ENCODE data around the gene MEOX2. TPM values are rescaled to one million over a fixed set of nuclear protein-coding genes. Genes with fewer than 3 reads are reported as not detected.

Gene MEOX2
- total RNA-seq, 2 experiments from 2014 or later, result not detected

DNA sequence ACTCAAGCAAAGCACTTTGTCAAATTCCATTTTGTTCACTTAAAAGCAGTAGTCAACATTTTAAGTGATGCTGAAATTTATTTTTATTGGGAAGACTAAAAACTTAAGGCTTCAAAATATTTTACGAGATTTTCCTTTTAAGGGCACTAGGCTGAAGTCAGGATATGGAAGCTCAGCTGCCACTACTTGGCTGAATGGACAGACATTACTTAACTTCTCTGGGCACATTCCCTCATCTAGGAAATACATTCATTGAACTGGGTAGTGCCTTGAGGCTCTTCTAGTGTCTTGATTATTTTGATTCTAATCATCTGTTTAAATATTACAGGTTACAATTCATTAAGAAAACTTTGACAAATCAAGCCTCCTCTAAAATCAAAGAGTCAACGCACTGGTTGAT, 11.1 kb downstream of the MEOX2 start:
- DNase-seq, result no peak
- intact Hi-C loops (cut with micrococcal nuclease), result no loop called here
- Mint-ChIP-seq H3K36me3 (ENCODE audit: low read depth) (no peaks in the 10 kb centered on the region), H3K27ac (no peak overlapping the region), H3K27me3 (ENCODE audit: low read depth) (no peaks in the 10 kb centered on the region), H3K4me3 (no peak overlapping the region), H3K4me1 (ENCODE audit: low read depth) (no peaks in the 10 kb centered on the region), H3K9me3 (peaks cover 5% of the 10 kb centered on the region)
- CTCF ChIA-PET, result no interaction called here

DNA sequence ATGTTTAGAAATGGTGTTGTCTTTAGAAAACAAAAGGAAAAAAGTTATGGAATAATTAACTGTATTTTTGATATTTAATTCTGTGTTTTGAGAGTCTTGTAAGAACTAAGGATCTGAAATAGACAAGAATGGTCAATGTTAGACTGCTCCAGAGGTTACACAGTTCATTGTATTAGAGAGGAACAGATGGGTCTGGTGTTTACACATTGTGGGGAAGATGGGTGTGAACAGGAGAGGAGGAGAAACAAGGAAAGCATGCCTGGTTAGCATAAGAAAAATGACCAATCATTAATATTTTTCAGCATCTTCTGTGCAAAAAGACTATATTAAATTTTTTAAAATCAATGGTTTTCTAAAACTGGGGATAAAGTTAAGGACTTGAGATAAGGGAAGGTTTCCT, 11.9 kb downstream of the MEOX2 start:
- H3K4me3 Mint-ChIP-seq, result no peak overlapping the region
- CTCF ChIA-PET, result no interaction called here

DNA sequence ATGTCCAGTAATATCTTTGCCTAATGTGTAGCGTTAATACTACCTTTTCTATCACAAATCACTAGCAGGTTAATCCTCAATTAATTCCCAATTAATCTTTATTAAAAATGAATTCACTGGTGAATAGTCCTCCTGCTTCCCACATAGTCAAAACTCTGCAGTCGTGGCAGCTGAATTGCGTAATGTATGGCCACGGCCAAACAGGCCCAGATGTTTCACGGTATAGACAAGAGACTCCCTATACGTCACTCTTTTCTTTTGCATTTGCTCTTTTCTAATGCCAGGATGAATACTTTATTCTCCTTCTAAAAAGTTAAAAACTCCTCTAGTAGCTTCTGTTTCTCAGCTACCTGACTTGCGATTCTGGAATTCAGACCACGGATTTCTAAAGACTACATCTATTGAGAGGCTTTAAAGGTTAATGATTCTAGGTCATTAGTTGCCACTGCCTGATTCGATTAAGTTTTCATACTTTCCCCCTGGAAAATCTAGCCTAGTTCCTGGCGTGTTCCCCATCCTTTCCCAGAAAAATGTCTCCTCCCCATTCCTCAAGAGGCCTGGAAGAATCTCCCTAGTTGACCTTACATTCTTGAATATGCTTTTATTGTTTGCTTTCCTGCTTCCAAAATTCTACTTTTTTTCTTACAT, 16.9 kb downstream of the MEOX2 start:
- no peaks in the 10 kb centered on the region for H3K4me1 Mint-ChIP-seq (ENCODE audit: low read depth)
- CTCF ChIA-PET, result no interaction called here

More for the DNA sequence above, 11.9 kb downstream of the MEOX2 start:
- intact Hi-C loops (cut with micrococcal nuclease), result no loop called here
- Mint-ChIP-seq H3K4me1 (ENCODE audit: low read depth) (no peaks in the 10 kb centered on the region), H3K36me3 (ENCODE audit: low read depth) (no peaks in the 10 kb centered on the region), H3K27me3 (ENCODE audit: low read depth) (no peaks in the 10 kb centered on the region), H3K9me3 (peaks cover 8% of the 10 kb centered on the region), H3K27ac (no peak overlapping the region)
- DNase-seq, result no peak

DNA sequence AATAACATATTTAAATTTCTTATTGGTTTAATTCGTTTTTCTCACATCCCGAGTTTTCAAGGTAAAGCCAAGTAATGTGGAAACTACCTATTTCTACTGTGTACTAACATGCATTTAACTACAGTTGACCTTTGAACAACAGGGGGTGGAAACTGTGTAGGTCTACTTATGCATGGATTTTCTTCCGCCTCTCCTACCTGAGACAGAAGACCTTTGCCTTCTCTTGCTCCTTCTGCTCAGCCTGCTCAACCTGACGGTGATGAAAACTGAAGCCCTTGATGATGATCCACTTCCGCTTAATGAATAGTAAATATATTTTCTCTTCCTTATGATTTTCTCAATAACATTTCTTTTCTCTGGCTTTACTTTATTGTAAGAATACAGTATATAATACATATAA, 18.5 kb downstream of the MEOX2 start:
- CTCF ChIA-PET, result no interaction called here
- DNase-seq, result no peak
- no peaks in the 10 kb centered on the region for H3K36me3 Mint-ChIP-seq (ENCODE audit: low read depth)
- no peak overlapping the region for H3K27ac Mint-ChIP-seq
- intact Hi-C loops (cut with micrococcal nuclease), result no loop called here
- H3K4me3 Mint-ChIP-seq, result no peak overlapping the region
- no peaks in the 10 kb centered on the region for H3K27me3 Mint-ChIP-seq (ENCODE audit: low read depth)
- H3K9me3 Mint-ChIP-seq, result peaks cover 4% of the 10 kb centered on the region
- no peaks in the 10 kb centered on the region for H3K4me1 Mint-ChIP-seq (ENCODE audit: low read depth)

More for the DNA sequence above, 16.9 kb downstream of the MEOX2 start:
- intact Hi-C loops (cut with micrococcal nuclease), result no loop called here
- Mint-ChIP-seq H3K27me3 (ENCODE audit: low read depth) (no peaks in the 10 kb centered on the region), H3K9me3 (peaks cover 6% of the 10 kb centered on the region), H3K27ac (no peak overlapping the region), H3K36me3 (ENCODE audit: low read depth) (no peaks in the 10 kb centered on the region), H3K4me3 (no peak overlapping the region)
- DNase-seq, result no peak

DNA sequence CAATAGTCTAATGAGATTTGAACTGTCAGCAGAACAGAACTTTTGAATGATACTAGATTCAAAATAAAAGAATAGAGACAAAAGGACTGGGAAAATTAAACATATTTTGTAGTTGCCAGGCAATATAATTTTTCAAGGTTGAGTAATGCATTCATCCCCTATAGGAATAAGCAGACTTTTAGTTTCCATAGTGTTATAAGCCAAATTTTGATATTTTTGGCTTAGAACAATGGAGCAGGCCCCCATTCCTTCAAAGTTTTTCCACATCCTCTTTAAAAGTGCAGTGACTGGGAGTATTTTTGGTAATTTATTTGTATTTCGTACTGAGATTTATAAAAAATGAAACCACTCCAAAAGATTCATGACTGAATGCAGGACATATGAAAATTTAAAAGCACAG, 24.0 kb downstream of the MEOX2 start:
- Mint-ChIP-seq H3K4me1 (ENCODE audit: low read depth) (no peaks in the 10 kb centered on the region), H3K27ac (no peak overlapping the region)

DNA sequence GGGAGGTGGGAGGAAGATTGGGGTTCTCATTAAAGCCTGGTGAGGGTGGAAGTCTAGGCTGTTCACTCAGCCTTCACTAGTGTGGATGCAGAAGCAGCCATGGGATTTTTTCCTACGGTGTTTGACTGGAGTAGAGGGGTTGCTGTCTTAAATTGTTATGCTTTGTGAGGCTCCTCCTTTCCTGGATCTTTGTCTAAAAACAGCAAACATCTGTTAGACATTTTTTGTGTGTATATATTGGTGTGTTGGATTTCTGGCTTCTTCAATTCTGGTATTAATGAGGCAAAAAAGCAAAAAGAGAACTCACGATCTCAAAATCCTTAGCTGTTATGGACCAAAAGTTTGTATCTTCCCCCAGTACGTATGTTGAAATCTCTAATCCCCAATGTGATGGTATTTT, 28.2 kb downstream of the MEOX2 start:
- no peak overlapping the region for H3K4me3 Mint-ChIP-seq
- H3K36me3 Mint-ChIP-seq (ENCODE audit: low read depth), result no peaks in the 10 kb centered on the region
- H3K27ac Mint-ChIP-seq, result no peak overlapping the region
- no peaks in the 10 kb centered on the region for H3K27me3 Mint-ChIP-seq (ENCODE audit: low read depth)
- no peaks in the 10 kb centered on the region for H3K4me1 Mint-ChIP-seq (ENCODE audit: low read depth)
- H3K9me3 Mint-ChIP-seq, result peaks cover 4% of the 10 kb centered on the region
- intact Hi-C loops (cut with micrococcal nuclease), result no loop called here
- CTCF ChIA-PET, result no interaction called here
- DNase-seq, result no peak

More for the DNA sequence above, 24.0 kb downstream of the MEOX2 start:
- Mint-ChIP-seq H3K4me3 (no peak overlapping the region), H3K27me3 (ENCODE audit: low read depth) (no peaks in the 10 kb centered on the region), H3K9me3 (no peaks in the 10 kb centered on the region), H3K36me3 (ENCODE audit: low read depth) (no peaks in the 10 kb centered on the region)
- CTCF ChIA-PET, result no interaction called here
- DNase-seq, result no peak
- intact Hi-C loops (cut with micrococcal nuclease), result no loop called here

DNA sequence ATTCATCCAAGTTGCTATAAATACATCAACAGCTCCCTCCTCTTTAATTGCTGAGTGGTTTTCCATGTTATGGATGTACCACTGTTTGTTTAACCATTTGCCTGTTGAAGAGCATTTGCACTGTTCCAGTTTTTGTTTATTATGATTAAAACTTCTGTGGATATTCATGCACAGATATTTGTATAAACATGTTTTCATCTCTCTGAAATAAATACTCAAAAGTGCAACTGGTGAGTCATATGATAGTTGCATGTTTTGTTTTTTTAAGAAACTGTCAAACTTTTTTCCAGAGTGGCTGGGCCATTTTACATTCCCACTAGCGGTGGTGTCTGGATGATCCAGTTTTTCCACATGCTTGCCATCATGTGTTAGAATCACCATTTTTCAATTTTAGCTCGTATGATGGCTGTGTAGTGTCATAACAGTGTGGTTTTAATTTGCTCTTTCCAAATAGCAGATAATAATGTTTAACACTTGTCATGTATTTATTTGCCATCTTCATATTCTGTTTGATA, 33.6 kb downstream of the MEOX2 start:
- Mint-ChIP-seq H3K36me3 (ENCODE audit: low read depth) (no peaks in the 10 kb centered on the region), H3K4me1 (ENCODE audit: low read depth) (no peaks in the 10 kb centered on the region), H3K9me3 (peaks cover 6% of the 10 kb centered on the region), H3K4me3 (no peak overlapping the region), H3K27me3 (ENCODE audit: low read depth) (no peaks in the 10 kb centered on the region), H3K27ac (no peak overlapping the region)
- intact Hi-C loops (cut with micrococcal nuclease), result no loop called here
- CTCF ChIA-PET, result no interaction called here
- no peak for DNase-seq

DNA sequence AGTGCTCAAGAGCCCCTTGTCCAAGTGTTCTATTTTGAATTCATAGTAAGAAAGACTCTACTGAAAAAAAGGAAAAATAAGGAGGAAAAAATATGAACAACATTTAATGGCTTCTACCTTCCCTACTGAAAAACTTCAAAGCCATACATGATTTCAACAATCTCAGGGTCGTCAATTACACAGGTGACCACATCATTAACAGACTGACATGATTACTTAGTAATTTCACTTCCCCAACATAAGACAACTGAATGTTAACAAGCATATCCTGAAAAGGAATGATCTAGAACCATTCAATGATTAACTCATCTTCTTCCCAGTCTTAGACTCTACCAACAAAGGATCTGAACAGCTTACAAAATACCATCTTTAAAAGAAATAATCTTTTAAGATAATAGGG, 34.8 kb downstream of the MEOX2 start:
- H3K4me1 Mint-ChIP-seq (ENCODE audit: low read depth), result no peaks in the 10 kb centered on the region
- no peak overlapping the region for H3K4me3 Mint-ChIP-seq
- H3K27ac Mint-ChIP-seq, result no peak overlapping the region
- peaks cover 5% of the 10 kb centered on the region for H3K9me3 Mint-ChIP-seq
- no peak for DNase-seq
- no peaks in the 10 kb centered on the region for H3K36me3 Mint-ChIP-seq (ENCODE audit: low read depth)
- CTCF ChIA-PET, result no interaction called here
- H3K27me3 Mint-ChIP-seq (ENCODE audit: low read depth), result no peaks in the 10 kb centered on the region
- intact Hi-C loops (cut with micrococcal nuclease), result no loop called here

DNA sequence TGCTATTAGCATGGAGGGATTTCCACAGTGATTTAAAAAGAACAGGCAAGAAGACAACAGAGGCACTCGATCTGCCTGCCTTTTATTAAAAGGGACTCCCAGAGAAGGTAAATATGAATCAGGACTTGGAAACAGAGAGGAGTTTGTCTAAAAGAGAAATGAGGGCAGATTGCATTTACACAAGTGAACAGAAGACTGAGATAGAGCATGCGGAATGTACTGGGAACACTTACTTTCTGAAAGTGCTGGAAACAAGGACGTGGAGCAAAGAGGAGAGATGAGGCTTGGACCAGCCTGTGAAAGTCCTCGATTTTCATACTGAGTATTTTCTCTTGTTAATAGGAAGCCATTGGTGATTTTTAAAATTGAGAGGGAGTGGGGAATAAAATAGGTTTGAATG, 35.7 kb downstream of the MEOX2 start:
- intact Hi-C loops (cut with micrococcal nuclease), result no loop called here
- no peaks in the 10 kb centered on the region for H3K4me1 Mint-ChIP-seq (ENCODE audit: low read depth)
- H3K9me3 Mint-ChIP-seq, result peaks cover 4% of the 10 kb centered on the region
- H3K27ac Mint-ChIP-seq, result no peak overlapping the region
- H3K4me3 Mint-ChIP-seq, result no peak overlapping the region
- CTCF ChIA-PET, result no interaction called here
- H3K27me3 Mint-ChIP-seq (ENCODE audit: low read depth), result no peaks in the 10 kb centered on the region
- no peaks in the 10 kb centered on the region for H3K36me3 Mint-ChIP-seq (ENCODE audit: low read depth)
- DNase-seq, result no peak

DNA sequence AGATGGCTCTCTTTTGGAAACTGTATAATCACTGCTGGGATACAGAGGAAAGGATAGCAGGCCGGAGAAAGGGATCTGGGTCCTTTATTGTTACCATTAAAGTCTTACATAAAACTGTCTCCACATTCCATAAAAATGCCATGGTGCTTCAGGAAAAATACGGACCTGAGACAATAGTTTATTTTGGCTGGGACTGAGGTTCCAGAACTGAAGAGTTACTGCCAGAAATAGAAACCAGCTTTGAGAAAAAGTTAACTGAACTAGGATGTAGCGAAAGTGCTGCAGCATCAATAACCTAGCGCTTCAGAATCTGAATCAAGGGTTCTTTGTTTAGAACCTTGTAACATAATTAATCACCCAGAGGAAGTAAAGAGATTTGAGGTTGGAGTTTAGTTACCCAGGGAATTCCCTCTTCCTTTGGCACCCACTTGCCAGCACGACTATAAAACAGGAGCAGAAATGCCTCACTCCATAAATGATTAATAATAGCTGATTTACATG, 38.0 kb downstream of the MEOX2 start:
- CTCF ChIA-PET, result no interaction called here
- Mint-ChIP-seq H3K4me3 (no peak overlapping the region), H3K36me3 (ENCODE audit: low read depth) (no peaks in the 10 kb centered on the region), H3K9me3 (peaks cover 2% of the 10 kb centered on the region), H3K27ac (no peak overlapping the region), H3K4me1 (ENCODE audit: low read depth) (no peaks in the 10 kb centered on the region), H3K27me3 (ENCODE audit: low read depth) (no peaks in the 10 kb centered on the region)
- DNase-seq, result no peak
- intact Hi-C loops (cut with micrococcal nuclease), result no loop called here

DNA sequence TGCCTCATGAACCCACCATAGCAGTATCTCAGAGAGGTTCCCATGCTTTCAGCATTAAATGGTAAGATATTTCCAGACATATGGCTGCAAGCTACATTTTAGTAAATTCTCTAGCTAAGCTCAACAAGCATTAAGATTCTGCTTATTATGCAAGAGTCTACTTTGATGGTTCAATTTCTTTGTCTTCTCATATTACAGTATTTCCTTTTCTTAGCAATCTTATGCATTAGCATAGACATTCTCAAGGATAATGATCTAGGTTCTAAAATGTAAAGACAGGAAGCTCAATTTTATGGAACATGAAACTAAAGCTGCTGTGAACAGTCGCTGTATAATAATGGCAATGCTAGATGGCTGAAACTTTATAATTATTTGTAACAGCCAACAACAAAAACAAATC, 39.2 kb downstream of the MEOX2 start:
- no peaks in the 10 kb centered on the region for H3K36me3 Mint-ChIP-seq (ENCODE audit: low read depth)
- no peak overlapping the region for H3K27ac Mint-ChIP-seq
- no peak for DNase-seq
- H3K27me3 Mint-ChIP-seq (ENCODE audit: low read depth), result no peaks in the 10 kb centered on the region
- H3K4me1 Mint-ChIP-seq (ENCODE audit: low read depth), result no peaks in the 10 kb centered on the region
- intact Hi-C loops (cut with micrococcal nuclease), result no loop called here
- CTCF ChIA-PET, result no interaction called here
- no peak overlapping the region for H3K4me3 Mint-ChIP-seq
- no peaks in the 10 kb centered on the region for H3K9me3 Mint-ChIP-seq

DNA sequence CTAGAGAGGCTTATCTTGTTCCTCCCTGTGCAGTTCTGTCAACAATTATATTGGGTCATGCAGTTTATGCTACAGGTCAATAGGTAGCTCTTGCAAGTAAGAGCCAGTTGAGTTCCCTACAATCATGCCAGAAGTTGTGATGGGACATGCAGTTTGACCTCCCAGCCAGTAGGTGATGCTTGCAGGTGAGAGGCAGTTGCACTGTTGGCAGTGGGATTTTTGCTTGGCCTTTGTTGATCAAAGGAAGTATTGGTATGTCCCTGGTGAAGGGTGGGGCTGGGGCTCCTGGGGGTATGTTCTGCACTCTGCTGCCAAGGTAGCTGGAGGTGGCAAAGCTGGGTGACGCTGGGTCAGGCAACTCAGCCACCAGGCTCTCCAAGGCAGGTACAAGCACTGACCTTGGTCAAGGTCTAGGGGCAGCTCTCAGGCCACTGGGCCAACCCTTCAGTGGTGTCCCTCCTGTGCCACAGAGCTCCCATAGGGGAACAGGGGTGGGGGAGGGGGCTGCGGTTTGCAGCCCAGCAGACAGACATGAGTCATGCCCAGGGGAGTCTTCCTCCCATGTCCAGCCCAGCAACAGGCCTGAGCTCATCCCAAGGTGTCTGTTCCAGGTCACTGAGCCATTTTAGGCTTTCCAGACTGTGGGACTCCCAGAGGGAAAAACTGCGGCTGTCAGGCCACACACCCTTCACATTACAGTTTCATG, 43.3 kb downstream of the MEOX2 start:
- DNase-seq, result no peak
- Mint-ChIP-seq H3K27ac (no peak overlapping the region), H3K4me1 (ENCODE audit: low read depth) (no peaks in the 10 kb centered on the region), H3K36me3 (ENCODE audit: low read depth) (no peaks in the 10 kb centered on the region), H3K27me3 (ENCODE audit: low read depth) (no peaks in the 10 kb centered on the region), H3K9me3 (peaks cover 8% of the 10 kb centered on the region), H3K4me3 (no peak overlapping the region)
- CTCF ChIA-PET, result no interaction called here
- intact Hi-C loops (cut with micrococcal nuclease), result no loop called here

DNA sequence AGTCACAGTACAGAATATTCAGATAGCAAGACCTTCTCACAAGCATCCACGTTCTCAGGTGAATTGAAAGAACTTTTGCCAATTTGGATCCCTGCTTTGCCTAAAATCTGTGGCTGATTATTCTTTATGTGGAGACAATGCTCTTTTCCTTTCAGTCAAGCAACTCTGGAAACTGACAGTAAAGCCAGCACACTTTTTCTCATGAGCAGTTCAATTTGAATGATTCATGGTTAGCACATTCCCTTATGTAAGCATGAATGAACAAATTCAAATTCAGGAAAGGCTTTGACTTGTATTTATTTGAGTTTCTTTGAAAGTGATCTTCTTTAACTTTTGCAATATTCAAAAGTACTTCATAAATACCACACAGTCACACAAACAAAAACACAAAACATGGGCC, 57.6 kb downstream of the MEOX2 start:
- H3K27me3 Mint-ChIP-seq (ENCODE audit: low read depth), result no peaks in the 10 kb centered on the region
- no peaks in the 10 kb centered on the region for H3K4me1 Mint-ChIP-seq (ENCODE audit: low read depth)
- H3K9me3 Mint-ChIP-seq, result peaks cover 3% of the 10 kb centered on the region
- no peak for DNase-seq
- H3K27ac Mint-ChIP-seq, result no peak overlapping the region
- intact Hi-C loops (cut with micrococcal nuclease), result no loop called here
- CTCF ChIA-PET, result no interaction called here
- H3K4me3 Mint-ChIP-seq, result no peak overlapping the region
- H3K36me3 Mint-ChIP-seq (ENCODE audit: low read depth), result no peaks in the 10 kb centered on the region

Measured in activated naive CD4-positive, alpha-beta T cell treated with anti-CD3 and anti-CD28 coated beads for 36 hours (primary cell).